Naive B cell (primary cell): ENCODE results near the gene EIPR1. TPM values are rescaled to one million over a fixed set of nuclear protein-coding genes. Genes with fewer than 3 reads are reported as not detected.

Source experiments
- ATAC-seq, 2 donors: fragments of 150-1000 bp; cut with Tn5 transposase; 2 replicates each; pipeline ENCODE4 v1.10.0; 2021; ENCODE audit warnings: low read depth in 2 of 2, mild to moderate bottlenecking in 2 of 2, moderate library complexity in 2 of 2
- DNase-seq: peaks from one replicate; pipeline ENCODE4 v3.0.0; 2022
- H3K27ac Mint-ChIP-seq, 6 donors: one replicate each; pipeline ENCODE4 v1.8.0; 2020 to 2022; ENCODE audit warnings: mild to moderate bottlenecking in 6 of 6, mixed read lengths in 6 of 6, moderate library complexity in 5 of 6, inconsistent platforms in 2 of 6
- H3K27me3 Mint-ChIP-seq, 3 donors: one replicate each; pipeline ENCODE4 v1.8.0; 2021 to 2022; ENCODE audit warnings: mixed read lengths in 3 of 3, mild to moderate bottlenecking in 1 of 3
- H3K36me3 Mint-ChIP-seq, 2 donors: one replicate each; pipeline ENCODE4 v1.8.0; 2020 to 2022; ENCODE audit warnings: mixed read lengths in 2 of 2, inconsistent platforms in 1 of 2, mild to moderate bottlenecking in 1 of 2
- H3K4me1 Mint-ChIP-seq, 3 donors: one replicate each; pipeline ENCODE4 v1.8.0; 2020 to 2022; ENCODE audit warnings: mixed read lengths in 3 of 3, inconsistent platforms in 1 of 3, mild to moderate bottlenecking in 1 of 3, moderate library complexity in 1 of 3
- H3K4me3 Mint-ChIP-seq, 8 donors: one replicate each; pipeline ENCODE4 v1.8.0; 2020 to 2022; ENCODE audit warnings: mild to moderate bottlenecking in 8 of 8, mixed read lengths in 8 of 8, moderate library complexity in 8 of 8, inconsistent platforms in 2 of 8
- H3K9me3 Mint-ChIP-seq, 7 donors: one replicate each; pipeline ENCODE4 v1.8.0; 2020 to 2022; ENCODE audit warnings: mixed read lengths in 7 of 7, mild to moderate bottlenecking in 5 of 7, inconsistent platforms in 2 of 7, moderate library complexity in 1 of 7
- polyA plus RNA-seq, 6 donors: library from polyadenylated mRNA; unstranded; fragments of 300-500 nt; fragmentation: Illumina TruSeq; gene quantifications; one replicate each; pipeline ENCODE4 v1.2.3, GENCODE V29; 2021; ENCODE audit warnings: low read depth in 6 of 6

The EIPR1 gene
- polyA plus RNA-seq = 10 to 100 TPM; 35.7 to 53.9 (median 40.9) TPM

GRCh38 chr2:3377612-3378432 lies at the start of gene EIPR1:
Gene EIPR1, minus strand, starts transcription at chr2:3377818. Its CDS starts 129 bp downstream, at chr2:3377689.
- no peaks in the 10 kb centered on the region for H3K27me3 Mint-ChIP-seq
- H3K9me3 Mint-ChIP-seq = peaks cover 0 to 8% (median 0%) of the 10 kb centered on the region in 7 donors
- DNase-seq = peak; percentile 96
- peak; percentile 79 to 80 for ATAC-seq
- no peaks in the 10 kb centered on the region for H3K36me3 Mint-ChIP-seq
- H3K27ac Mint-ChIP-seq = peak within 1 kb of the TSS; percentile 95 to 99 (median 97)
- H3K4me1 Mint-ChIP-seq = peaks cover 28 to 57% (median 44%) of the 10 kb centered on the region in 3 donors
- H3K4me3 Mint-ChIP-seq = peak within 1 kb of the TSS; percentile 93 to 99 (median 98)

DNA sequence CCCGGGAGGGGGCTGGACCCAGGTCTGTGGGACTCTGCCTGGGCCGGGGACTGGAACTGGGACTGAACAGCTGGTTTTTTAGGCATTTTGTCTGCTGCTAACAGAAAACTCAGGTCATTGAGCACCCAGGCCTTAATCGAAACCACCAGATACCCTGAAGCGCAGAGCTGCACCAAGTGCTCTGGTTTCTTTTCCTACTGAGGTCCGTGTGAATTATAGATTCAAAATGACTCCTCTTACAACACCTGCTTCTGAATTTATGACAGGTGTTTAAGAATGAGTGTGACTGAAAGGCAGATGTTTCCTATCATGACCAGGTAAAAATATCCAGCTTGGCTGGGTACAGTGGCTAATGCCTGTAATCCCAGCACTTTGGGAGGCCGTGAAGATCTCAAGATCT lies 49.7 kb upstream of the EIPR1 start:
- ATAC-seq (no peak), DNase-seq (no peak)
- Mint-ChIP-seq H3K4me1 (peaks cover 8 to 12% (median 12%) of the 10 kb centered on the region in 3 donors), H3K27ac (no peak overlapping the region), H3K36me3 (peaks cover 11 to 22% of the 10 kb centered on the region in 2 donors), H3K4me3 (no peak overlapping the region), H3K27me3 (no peaks in the 10 kb centered on the region), H3K9me3 (no peaks in the 10 kb centered on the region)

DNA sequence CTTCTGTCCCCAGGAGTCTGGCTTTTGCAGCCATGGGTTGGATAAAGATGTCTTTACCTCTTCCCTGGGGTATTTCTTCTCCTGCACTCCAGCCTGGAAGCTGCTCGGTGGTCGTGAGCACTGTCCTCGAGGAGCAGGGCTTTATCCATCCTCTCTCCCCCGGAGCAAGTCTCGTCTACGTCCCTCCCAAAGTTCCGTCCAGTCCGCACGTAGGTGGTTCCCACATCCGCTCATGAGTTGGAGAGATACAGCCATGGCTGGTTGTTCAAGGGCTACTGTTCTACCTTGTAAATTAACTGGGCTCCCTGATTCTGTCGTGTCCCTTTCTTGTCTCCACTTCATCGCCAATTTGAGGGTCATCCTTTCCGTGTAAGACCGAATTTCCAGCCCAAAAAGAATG lies 49.0 kb upstream of the EIPR1 start:
- ATAC-seq (no peak), DNase-seq (no peak)
- H3K36me3 Mint-ChIP-seq = peaks cover 11 to 22% of the 10 kb centered on the region in 2 donors
- no peaks in the 10 kb centered on the region for H3K9me3 Mint-ChIP-seq
- H3K27ac Mint-ChIP-seq = no peak overlapping the region
- no peaks in the 10 kb centered on the region for H3K27me3 Mint-ChIP-seq
- H3K4me3 Mint-ChIP-seq = no peak overlapping the region
- H3K4me1 Mint-ChIP-seq = peaks cover 11 to 16% (median 16%) of the 10 kb centered on the region in 3 donors

GRCh38 chr2:3424171-3424795 lies 46.7 kb upstream of the EIPR1 start:
- H3K27me3 Mint-ChIP-seq = no peaks in the 10 kb centered on the region
- peaks cover 16 to 28% (median 21%) of the 10 kb centered on the region in 3 donors for H3K4me1 Mint-ChIP-seq
- DNase-seq (no peak), ATAC-seq (no peak)
- no peak overlapping the region for H3K4me3 Mint-ChIP-seq
- peaks cover 10 to 11% of the 10 kb centered on the region in 2 donors for H3K36me3 Mint-ChIP-seq
- H3K27ac Mint-ChIP-seq = peak overlapping the region in 3 of 6 donors; percentile 1 to 15 (median 9)
- no peaks in the 10 kb centered on the region for H3K9me3 Mint-ChIP-seq

- H3K4me3 Mint-ChIP-seq = peak overlapping the region in 1 of 8 donors; percentile 22
- H3K27ac Mint-ChIP-seq = peak overlapping the region; percentile 1 to 70 (median 30)
- H3K36me3 Mint-ChIP-seq = peaks cover 7 to 18% of the 10 kb centered on the region in 2 donors
Measured at GRCh38 chr2:3423492-3424170, 46.0 kb upstream of the EIPR1 start.

DNA sequence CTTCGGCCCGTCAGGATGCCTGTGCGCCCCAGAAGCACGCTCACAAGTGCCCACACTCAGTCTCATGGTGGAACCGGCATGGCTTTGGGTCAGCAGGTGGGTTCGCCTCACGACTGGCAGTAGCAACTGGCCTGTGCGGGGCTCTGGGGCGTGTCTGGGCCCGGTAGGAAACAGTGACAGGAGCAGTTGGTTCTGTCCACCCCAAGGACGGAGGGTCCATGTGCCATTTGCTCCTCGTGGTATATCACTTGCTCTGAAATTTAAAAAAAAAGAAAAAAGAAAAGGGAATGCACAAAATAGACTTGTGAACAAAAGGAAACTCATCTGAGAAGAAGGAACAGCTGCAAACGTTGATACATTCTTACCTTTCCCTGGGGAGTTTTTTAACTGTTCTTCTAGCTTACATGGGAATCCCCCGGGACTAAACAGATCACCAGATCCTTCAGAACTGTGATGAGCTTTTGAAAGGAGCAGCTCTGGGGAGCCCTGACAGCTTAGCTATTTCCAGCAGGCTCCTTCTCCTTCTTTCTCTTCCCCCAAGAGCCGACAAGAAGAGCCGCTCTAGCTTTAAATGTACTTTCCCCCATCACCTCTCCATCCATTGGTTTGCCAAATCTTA lies 44.7 kb upstream of the EIPR1 start:
- Mint-ChIP-seq H3K27me3 (no peaks in the 10 kb centered on the region), H3K4me1 (peaks cover 21 to 39% (median 24%) of the 10 kb centered on the region in 3 donors), H3K36me3 (peaks cover 7 to 19% of the 10 kb centered on the region in 2 donors), H3K27ac (peak overlapping the region in 4 of 6 donors; percentile 21 to 85 (median 51)), H3K9me3 (no peaks in the 10 kb centered on the region), H3K4me3 (no peak overlapping the region)
- ATAC-seq (no peak), DNase-seq (no peak)

More at GRCh38 chr2:3423492-3424170, 46.0 kb upstream of the EIPR1 start:
- H3K9me3 Mint-ChIP-seq = no peaks in the 10 kb centered on the region
- peaks cover 21 to 34% (median 24%) of the 10 kb centered on the region in 3 donors for H3K4me1 Mint-ChIP-seq
- DNase-seq (peak; percentile 49), ATAC-seq (peak; percentile 40 to 70)
- no peaks in the 10 kb centered on the region for H3K27me3 Mint-ChIP-seq

- ATAC-seq (no peak), DNase-seq (no peak)
- Mint-ChIP-seq H3K27me3 (no peaks in the 10 kb centered on the region), H3K4me1 (peaks cover 21 to 39% (median 28%) of the 10 kb centered on the region in 3 donors), H3K9me3 (no peaks in the 10 kb centered on the region), H3K4me3 (no peak overlapping the region), H3K27ac (peak overlapping the region in 2 of 6 donors; percentile 62 to 90), H3K36me3 (peaks cover 7 to 19% of the 10 kb centered on the region in 2 donors)
Measured at GRCh38 chr2:3421580-3421979, 44.0 kb upstream of the EIPR1 start.

DNA sequence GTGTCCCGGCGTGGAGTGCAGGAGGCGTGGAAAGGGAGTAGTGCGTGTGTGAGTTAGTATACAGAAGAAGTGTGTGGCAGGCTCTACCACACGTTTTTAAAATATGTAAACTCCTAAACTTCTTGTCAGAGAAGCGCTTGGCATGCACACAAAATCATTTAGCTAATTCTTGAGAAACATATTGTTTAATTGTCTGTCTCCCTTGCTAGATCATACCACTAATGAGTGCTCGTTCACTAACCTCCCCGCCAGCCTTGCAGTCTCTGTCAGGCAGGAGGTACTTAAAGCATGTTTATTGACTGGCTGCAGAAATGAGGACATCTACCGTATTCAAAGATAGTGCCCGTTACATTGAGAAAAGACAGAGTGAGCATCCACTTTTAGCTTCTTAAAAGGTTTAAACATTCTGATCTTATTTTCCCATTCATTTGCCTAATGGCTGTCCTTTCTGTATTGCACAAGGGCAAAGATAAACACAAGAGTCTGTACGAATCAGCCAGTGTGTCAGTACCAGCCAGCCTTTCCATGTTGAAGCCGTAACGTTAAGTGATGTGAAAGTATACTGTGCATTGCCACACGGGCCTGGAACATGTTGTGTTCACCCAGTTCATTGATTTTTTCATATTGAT lies 43.3 kb upstream of the EIPR1 start:
- no peaks in the 10 kb centered on the region for H3K27me3 Mint-ChIP-seq
- peaks cover 21 to 39% (median 28%) of the 10 kb centered on the region in 3 donors for H3K4me1 Mint-ChIP-seq
- H3K27ac Mint-ChIP-seq = peak overlapping the region in 1 of 6 donors; percentile 54
- H3K36me3 Mint-ChIP-seq = peaks cover 4 to 19% of the 10 kb centered on the region in 2 donors
- DNase-seq (no peak), ATAC-seq (no peak)
- no peaks in the 10 kb centered on the region for H3K9me3 Mint-ChIP-seq
- H3K4me3 Mint-ChIP-seq = no peak overlapping the region

DNA sequence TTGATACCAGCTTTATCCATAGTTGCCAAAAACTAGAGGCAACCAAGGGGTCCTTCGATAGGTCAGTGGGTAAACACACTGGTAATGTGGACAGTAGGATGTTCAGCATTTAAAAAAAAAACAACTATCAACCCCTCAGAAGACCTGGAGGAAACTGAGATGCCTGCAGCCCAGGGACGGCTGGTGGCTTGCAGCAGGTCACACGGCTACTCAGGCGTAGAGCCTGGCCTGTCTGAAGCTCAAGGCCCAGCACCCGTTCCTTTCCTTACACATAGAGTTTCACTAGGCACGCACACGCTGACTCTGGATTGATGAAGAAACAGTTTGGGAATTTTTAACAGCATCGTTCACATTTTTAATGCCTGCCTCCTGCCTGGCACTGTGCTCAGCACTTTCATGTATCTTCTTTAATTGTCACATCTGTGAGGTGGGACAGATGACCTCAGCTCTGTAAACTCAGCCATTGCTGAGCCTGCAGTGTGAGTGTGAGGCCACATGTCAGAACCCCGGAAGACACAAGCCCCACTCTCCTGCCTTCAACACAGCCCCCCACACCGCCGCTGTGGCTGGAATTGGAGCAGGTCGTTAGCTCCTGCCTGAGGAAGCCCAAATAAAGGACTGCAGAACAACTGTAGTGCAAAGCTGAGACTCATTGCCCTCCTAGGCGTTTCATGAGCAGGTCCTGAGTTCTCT lies 42.6 kb upstream of the EIPR1 start:
- Mint-ChIP-seq H3K27me3 (no peaks in the 10 kb centered on the region), H3K9me3 (no peaks in the 10 kb centered on the region), H3K4me3 (no peak overlapping the region), H3K27ac (peak overlapping the region in 3 of 6 donors; percentile 52 to 66 (median 54)), H3K4me1 (peaks cover 21 to 39% (median 28%) of the 10 kb centered on the region in 3 donors), H3K36me3 (peaks cover 0 to 19% of the 10 kb centered on the region in 2 donors)
- DNase-seq (no peak), ATAC-seq (no peak)

- Mint-ChIP-seq H3K9me3 (no peaks in the 10 kb centered on the region), H3K4me3 (no peak overlapping the region), H3K27ac (peak overlapping the region in 5 of 6 donors; percentile 35 to 84 (median 57)), H3K4me1 (peaks cover 20 to 37% (median 30%) of the 10 kb centered on the region in 3 donors), H3K36me3 (peaks cover 5 to 23% of the 10 kb centered on the region in 2 donors), H3K27me3 (no peaks in the 10 kb centered on the region)
- no peak for DNase-seq
- ATAC-seq = no peak
Measured at GRCh38 chr2:3418766-3419404, 41.3 kb upstream of the EIPR1 start.

DNA sequence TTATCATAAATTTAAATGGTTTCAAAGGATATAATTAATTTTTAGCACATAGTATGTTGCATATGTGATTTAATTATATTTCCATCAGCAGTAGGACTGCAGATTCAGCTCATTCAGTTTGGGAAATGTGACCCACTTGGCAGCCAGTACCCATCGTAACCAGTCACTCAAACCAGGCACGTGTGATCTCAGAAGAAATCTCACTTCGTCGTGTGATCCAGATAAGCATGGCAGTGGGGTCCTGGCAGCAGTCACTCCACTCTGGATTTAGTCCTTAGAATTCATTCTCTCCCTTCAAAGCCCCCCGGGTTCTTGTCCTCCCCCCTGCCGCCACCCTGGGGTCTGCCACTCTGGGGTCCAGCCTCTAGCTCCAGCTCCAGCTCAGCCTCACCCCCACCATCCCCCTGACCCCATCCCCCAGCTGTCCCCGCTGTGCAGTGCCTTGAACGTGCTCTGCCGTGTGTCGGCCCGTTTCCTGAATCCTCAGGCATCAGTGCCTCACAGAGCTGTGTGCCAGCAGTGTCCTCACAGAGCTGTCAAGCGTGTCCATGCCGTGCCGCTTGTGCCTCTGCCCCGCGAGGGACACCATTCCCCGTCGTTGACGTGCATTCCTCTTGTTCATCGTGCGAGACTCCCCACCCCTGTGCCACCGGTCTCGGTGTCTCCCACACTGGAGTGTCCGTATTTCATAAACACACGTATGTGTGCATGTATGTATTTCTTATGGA lies 36.7 kb upstream of the EIPR1 start:
- Mint-ChIP-seq H3K27ac (no peak overlapping the region), H3K9me3 (peaks cover 0 to 1% (median 0%) of the 10 kb centered on the region in 7 donors), H3K4me1 (peaks cover 13 to 20% (median 19%) of the 10 kb centered on the region in 3 donors), H3K36me3 (peaks cover 11 to 16% of the 10 kb centered on the region in 2 donors), H3K27me3 (no peaks in the 10 kb centered on the region), H3K4me3 (no peak overlapping the region)
- ATAC-seq = no peak
- no peak for DNase-seq
